HT-29 (cell line): Measurements from ENCODE around the gene LTC4S. TPM values are rescaled to one million over a fixed set of nuclear protein-coding genes. Genes with fewer than 3 reads are reported as not detected.
A peak's percentile ranks its signal among the peaks of the same experiment; 100 is the strongest.

Source experiments
- DNase-seq: peaks from one replicate; pipeline ENCODE4 v3.0.0-alpha.2; 2015; ENCODE audit warnings: low spot score
- total RNA-seq: library from RNA; depleted of rRNA; stranded (reverse); fragments of >200 nt; shearing (Covaris generic); gene quantifications from 2 replicates; pipeline ENCODE4 v1.2.3, GENCODE V29; 2014

Gene LTC4S
- total RNA-seq, 1 experiment from 2014 or later: not detected

DNA sequence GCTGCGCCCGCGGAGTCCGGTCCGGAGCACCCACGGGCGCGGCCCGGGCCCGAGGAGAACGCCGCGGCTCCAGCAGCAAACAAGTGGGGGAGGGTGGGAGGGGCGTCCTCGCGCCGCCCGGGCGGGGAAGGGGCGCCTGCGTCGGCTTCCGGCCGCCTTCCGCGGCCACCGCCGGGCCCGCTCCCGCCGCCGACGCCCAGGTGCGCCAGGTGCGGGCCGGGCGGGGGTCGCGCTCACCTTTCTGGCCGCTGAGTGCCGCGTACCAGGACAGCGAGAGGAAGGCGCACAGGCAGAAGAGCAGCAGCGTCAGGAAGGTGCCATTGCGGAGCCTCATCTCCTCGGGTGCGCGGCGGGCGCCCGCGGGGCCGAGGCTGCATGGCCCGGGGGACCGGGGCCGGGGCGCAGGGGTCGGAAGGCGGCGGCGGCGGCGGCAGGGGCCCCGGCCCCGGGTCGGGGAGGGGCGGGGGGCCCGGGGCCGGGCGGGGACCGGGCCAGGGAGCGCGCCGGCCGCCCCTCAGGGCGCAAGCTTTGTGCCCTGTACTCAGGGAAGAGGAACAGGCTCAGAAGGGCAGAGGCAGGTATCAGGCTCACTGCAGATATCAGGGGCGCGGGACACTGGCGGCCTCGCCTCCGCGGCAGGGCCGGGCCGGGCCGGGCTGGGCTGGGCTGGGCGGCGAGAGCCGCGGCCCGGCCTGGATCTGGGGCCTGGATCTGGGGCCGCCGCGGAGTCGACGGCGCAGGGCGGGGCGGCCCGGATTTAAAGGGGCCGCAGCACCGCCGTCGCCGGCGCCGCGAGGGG is 12.7 kb downstream of the LTC4S start, which contains the start of gene MGAT4B:
Gene MGAT4B, minus strand, starts transcription at position 617 of the 799 bp plus-strand sequence. Its CDS starts 283 bp downstream, at position 334.
- peak; percentile 84 for DNase-seq

DNA sequence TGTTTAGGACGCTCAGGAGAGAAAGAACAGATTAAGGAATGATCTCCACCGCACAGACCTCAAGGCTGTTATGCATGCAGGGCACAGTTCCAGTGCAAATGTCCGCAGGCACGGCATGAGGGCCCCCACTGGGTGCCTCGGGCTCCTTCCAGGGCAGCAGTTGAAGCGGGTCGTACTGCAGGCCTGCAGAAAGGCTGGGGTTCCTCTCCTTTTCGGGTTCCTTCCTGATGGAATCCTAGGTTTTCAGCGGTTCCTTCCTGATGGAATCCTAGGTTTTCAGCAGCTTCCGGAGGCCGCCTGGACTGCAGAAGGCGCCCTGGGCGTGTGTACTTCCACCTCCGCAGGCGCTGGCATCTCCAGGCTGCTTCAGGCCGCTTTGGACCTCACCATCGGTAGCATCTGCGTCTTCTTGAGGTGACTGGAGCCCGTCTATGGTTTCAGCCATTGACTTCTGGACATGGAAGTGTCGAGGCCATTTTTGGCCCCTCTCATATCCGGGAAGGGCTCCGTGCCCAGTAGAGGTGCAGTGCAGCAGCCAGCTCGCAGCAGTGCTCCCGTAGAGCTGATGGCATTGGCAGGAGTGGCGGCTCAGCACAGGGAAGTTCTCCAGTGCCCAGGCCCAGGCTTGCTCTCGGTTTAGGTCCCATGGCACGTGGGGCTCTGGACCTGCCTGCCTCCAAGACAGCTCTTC is 18.5 kb downstream of the LTC4S start:
- no peak for DNase-seq

DNA sequence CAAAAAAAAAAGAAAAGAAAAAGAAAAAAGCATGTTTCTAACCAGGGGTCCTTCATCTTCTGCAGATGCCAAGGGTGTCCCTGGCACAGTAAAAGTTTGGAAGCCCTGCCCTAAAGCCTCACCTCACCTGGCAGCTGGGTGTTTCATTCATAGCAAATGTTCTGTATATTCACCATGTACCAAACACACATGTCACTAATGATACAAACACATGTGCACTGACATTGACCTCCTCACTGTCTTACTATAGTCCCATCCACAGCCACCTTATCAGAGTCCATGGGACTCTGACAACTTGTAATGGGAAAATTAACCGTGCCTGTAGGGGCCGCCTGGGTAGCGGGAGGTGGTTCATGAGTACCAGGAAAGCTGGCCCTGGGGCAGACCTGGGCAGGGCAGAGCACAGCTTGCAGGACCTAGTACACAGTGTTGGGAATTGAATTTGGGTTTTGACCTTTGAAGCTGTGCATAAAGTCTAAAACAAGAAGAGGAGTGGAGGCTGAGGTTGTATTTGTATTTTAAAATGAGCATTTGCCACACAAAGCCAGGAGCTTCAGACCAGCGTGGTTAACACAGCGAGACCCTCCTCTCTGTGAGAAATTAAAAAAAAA is 19.3 kb downstream of the LTC4S start:
- DNase-seq: no peak

DNA sequence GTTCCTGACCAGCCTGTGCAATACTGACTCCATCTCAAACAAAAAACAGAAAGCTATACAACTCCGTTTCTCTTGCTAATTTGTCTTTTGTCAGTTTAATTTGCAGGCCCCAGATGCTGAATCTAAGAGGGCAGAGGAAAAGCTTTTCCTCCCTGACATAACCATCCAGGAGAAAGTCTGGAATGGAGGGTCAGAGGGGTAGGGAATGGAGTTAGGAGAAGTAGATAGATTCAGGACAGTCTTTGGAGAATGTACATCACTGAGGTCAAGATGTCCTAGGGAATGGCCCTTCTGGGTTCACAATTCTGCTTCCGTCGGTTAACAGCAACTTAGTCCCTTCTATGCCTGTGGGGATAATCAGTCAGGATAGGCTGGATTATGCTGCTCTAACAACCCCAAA is 20.3 kb downstream of the LTC4S start:
- no peak for DNase-seq

DNA sequence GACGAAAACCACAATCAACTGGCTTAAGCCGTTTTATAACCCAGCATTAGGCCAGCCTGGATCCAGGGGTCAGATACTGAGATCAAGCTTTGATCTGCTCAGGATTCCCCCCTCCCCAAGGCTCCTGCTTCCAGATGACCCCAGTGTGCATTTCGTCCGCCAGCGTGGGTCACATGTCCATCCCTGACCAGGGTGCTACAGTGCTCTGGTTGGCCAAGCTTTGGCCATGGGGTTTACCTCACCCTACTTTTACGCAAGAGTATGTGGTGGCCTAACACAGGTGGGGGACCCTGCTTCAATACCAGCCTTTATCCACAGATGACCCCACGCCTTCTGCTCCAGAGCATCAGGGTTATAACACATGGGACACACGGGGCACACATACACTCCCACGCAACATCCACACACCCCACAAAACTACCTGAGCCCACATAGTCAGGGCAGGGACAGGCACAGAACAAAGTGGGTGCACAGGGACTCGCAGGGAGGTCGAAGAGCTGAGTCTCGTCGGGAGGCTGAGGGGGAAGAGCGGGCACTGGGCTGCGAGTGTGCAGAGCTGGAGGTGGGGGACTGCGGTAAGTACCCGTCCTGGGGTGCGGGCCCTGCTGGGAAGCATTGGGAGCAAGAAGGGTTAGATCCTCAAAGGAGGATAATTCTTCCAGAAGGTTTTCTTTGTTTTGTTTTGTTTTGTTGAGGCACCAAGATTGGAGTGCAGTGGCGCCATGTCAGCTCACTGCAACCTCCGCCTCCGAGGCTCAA is 21.9 kb downstream of the LTC4S start:
- no peak for DNase-seq

DNA sequence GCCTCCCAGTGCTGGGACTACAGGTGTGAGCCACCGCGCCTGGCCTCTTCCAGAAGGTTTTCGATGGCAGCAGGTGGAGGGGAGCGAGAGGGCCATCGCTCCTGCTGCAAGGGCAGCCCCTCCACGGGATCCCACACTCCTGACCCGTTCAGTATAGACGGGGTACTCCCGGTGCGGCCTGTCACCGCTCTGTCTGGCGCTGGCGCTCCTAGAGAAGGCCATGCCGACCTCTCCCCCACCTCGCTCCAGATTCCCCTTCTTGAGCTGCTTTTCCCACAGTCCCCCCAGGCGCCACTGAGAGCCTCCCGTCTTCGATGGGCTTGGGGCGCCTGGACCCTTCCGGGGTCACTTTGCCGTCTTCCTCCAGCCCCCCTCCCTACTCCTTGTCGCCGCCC is 22.6 kb downstream of the LTC4S start:
- DNase-seq: no peak

DNA sequence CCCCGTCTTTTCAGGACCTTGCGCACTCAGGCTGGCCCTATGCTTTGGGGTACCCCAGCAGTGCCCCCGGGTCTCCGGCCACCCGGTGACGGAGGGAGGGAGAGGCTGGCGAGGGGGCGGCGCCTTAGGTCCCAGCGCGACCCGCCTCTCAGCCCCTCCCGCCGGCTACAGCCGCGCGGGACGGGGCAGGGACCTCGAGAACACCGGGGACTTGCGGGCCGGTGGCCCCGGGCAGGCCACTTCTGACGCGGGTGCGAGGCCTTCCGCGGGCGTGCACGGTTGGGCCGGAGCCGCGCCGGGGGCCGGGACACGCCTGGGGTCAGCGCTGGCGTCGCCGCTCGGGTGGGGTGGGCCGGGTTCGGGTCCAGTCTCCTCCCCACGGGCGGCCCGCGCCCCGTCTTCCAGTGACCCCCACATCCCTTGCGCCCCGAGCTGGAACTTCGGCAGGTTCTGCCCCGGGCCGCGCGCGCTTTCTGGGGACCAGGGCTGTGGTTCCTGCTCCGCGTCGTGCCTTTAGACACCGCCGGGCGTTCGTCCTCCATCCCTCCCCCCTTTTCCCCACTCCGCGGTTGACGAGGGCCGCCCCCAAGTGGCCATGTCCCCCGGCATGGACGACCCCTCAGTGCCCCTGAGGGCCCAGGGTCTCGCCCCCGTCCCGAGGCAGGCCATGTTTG is 23.1 kb downstream of the LTC4S start:
- no peak for DNase-seq

DNA sequence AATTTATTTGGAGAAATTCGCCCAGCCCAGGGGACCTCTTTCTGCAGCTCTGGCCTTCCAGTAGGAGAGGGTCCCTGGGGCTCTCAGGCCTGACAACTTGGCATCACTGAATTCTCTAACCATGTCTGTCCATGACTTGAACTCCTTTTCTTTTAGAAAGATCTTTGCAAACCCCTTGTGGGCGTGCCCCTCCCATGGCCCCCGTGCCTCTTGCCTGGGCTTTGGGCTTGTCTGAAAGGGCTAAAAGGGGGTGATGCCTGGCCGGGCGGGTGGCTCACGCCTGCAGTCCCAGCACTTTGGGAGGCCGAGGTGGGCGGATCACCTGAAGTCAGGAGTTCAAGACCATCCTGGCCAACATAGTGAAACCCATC is 23.7 kb downstream of the LTC4S start:
- no peak for DNase-seq

DNA sequence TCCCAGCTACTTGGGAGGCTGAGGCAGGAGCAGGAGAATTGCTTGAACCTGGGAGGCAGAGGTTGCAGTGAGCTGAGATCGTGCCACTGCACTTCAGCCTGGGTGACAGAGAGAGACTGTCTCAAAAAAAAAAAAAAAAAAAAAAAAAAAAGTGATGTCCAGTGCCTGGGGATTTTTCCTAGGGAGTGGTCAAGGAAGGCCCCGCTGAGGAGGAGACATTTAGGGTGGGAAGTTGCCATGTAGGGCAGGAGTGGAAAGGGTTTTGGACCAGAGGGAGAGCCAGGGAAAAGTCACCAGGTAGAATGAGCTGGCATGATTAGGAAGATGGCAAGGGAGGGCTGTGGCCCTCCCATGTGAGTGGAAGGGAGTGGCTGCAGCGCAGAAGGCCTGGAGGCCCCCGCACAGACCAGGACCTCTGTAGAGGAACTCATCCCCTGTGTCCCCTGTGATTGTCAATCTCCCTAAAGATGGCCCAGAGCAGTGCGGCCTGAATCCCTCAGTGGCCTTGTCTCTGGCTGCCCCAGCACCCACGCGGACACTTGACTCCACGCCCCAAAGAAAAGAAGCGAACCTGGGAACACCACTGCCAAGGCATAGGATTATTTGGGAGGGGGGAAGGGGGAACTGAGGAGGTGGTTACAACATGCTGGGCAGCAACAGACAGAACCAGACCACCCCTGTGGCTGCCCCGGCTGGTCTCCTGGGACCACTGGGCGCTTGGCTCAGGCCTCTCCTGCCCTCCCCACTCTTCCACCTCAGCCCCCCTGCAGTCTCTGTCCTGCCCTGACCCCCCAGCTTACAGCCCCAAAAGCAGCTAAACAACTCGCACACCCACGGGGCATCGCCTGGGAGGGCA is 24.3 kb downstream of the LTC4S start:
- DNase-seq: no peak

DNA sequence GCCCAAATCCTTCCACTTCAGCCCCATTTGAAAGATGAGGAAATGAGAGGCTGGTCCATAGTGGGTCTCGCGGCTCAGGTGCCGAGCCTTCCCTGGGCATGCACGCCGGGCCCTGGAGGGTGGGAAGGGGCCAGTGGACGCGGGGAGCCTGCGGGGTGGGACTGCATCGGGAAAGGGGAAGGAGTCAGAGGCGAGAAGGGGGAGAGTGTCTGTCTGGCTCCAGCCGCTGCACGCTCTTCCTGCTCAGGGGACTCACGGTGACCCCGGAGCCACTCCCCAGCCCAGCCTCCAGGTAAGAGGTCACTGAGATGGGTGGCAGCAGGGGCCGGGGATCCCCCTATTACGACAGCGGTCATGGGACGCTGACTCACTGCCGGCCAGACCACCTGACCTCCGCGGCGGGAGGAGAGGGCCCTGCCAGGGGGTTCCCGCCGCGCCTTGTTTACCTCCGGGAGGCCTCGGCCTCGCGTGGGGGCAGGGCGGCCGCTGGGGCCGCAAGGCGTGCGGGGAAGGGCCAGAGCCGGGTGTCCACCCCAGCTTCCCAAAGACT is 25.0 kb downstream of the LTC4S start:
- peak; percentile 94 for DNase-seq

DNA sequence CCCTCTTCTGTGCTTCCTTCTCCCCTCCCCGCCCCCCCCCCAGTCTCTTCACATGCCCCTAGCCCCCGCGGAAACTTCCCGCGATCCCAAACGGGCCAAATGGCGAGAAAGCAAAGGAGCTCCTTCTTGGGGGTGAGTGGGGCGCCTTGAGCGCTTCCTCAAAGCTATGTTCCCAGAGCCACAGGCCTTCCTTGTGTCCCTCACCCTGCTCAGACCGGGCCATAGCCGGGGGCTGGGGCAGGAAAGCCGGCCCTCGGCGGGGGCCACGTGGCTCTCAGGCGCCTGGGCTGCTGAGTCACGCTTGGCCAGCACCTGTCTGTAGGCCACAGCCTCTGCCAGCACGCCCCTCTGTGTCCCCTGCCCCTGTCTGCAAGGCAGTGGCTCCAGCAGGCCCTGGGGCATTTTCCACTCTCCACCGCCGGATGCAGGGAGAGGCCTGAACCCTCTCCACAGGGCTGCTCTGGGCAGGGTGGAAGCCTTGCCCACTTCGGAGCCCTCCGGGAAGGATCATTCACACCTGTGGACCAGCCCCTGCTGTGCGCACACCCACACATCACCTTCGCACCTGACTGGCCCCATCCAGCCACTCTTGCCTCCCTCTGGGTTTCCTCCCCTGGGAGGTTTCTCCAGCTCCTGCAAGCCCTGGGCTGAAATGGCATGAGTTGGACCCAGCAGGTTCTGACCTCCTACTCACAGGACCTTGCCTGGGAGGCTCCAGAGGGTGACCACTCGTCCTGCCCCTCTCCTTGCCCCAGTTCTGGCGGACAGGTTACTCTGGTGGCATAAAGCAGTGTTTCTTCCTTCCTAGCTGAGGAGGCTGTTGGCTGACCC is 25.7 kb downstream of the LTC4S start:
- peak; percentile 83 for DNase-seq

DNA sequence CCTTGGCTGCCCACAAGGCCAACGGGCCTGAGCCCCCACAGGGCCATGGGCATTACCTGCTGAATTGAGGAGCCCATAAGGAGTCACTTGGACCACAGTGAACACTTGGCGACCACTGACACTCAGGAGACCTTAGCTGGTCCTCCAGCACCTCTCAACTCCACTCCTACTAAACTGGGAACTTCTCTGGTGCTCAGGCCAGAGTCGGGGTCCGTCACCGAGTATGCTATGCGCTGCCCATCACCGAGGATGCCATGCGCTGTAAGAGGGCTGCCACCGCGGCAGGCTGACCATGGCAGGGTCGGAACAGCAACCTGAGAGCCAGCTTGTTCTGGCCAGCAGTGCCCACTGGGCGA is 26.3 kb downstream of the LTC4S start:
- DNase-seq: no peak

DNA sequence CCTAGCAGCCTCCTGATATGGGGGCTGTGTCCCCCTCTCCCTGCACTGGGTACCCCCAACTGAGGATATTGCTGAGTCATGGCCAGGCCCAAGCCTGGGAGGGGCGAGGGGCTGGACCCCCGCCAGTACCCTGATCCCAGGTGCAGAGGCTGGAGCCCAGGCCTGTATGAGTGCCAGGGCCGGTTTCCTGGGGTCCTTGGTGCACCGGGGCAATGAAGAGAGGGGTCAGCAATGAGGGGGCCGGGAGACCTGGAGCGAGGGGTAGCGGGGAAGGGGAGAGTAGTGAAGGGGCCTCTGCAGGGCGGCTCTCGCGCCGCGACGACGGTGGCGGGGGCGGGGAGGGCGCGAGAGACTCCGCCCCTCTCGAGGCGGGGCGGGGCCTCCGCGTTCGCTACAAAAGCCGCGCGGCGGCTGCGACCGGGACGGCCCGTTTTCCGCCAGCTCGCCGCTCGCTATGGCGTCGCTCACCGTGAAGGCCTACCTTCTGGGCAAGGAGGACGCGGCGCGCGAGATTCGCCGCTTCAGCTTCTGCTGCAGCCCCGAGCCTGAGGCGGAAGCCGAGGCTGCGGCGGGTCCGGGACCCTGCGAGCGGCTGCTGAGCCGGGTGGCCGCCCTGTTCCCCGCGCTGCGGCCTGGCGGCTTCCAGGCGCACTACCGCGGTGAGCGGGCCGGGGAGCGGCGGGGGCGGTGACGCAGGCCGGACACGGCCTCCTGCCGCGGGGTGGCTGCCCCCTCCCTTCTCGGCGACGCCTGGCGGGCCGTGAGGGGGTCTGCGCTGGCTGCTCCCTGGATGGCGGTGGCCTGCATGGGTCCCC is 26.9 kb downstream of the LTC4S start, which contains the start of gene SQSTM1:
Gene SQSTM1, plus strand, starts transcription at position 423 of the 815 bp plus-strand sequence. Its CDS starts 32 bp downstream, at position 455.
- DNase-seq: peak; percentile 82

DNA sequence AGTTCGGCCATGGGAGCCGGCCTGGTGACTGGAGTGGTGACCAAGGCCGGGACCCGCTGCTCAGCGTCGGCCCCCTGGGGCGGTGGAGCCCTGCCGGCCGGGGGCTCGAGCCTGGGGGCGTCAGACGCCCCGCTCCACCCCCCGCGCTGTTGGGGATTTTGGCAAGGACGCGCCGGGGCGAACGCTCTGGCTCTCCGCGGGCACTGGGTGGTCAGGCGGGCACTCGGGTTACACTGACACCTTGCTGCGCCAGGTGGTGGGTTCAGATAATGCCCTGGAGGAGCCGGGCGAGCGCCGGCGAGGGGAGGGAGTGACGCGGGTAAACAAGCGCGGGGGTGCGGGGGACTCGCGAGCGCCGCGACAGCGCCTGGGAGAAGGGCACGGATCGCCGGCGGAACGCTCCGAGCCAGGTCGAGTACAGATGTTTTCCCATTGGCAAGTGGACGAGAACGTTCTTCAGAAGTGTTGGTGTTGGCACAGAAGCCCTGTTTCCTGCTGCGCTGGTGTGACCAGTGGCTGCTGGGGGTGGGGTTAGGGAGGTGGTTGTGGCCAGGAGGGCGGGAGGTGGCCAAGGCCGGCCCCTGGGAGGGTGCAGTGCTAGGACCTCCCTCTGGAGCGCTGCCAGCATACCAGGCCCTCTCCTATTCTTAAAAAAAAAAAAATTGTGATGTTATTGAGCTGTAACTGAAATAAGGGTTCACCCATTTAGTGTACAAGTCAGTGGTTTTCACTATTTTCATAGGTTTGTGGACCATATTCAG is 27.7 kb downstream of the LTC4S start:
- peak; percentile 93 for DNase-seq

DNA sequence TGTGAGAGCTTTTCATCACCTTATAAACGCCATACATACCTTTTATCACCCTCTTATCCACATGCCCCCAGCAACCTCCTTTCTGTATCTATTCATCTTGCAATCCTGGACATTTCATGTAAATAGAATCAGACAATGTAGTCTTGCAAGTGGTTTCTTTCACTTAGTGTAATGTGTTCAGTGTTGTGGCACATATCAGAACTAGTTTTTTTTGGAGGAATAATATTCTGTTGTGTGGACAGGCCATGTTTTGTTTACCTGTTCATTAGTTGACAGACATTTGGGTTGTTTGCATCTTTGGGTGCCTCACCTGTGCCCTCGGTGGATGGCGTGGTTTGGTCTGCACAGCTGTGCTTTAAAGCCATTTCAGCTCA is 28.3 kb downstream of the LTC4S start:
- DNase-seq: no peak

DNA sequence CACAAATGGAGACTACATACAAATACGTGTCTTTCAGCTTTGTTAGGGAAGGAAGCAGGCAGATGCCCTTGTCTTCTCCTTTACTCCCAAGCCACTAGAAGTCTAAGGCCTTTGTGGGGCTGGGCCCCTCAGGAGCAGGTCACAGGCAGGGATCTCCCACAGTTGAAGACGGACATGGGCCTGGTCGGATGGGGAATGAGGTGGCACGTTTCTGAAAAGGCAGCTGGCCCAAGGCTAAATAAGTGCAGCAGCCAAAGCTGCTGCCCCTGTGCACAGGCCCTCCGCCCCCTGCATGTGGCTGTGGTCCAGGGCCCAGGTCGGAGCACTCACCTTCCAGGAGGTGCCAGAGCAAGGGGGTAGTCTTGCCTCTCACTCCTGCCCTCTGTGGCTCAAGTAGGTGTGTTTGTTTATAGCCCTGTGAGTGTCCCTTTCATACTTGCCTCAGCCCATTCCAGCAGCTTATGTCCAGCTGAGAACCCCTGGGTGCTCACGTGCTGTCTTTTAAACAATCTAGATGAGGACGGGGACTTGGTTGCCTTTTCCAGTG is 28.7 kb downstream of the LTC4S start:
- DNase-seq: peak; percentile 13
